Measurements from ENCODE around the gene FERD3L.

DNA sequence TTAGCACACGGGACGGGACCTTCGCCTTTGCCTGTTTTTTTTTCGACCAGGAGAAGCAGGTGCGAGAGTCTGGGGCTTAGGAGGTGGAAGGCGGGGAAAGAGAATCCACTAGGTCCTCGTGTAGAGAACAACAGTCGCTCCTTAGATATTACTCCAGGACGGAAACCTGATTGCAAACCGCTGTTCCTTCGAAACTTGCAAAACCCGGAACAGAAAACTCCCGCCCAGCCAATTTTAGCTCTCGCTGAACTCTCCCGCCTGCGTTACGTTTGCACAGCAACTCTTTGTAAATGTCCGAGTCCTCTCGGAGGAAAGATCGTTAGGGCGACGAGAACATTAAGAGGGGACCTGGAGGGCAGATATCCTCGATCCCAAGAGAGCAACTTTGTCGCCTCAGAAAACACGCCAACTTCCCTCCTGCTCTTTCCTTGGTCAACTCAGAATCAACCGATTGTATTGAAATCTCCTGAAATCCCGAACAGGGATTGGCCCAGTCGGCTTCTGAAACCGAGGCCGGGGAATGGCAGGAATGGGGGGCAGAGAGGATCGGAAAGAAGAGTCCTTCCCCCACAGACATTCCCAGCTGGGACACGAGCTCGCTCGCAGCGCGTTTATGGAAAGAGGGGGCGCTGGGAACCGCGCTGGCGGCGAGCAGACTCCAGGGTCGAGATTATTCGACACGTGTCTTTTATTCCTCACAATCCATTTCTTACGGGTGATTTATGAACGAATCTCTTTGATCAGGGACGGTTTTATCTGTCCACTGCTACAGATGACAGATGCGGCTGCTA lies 37.7 kb downstream of the FERD3L start:
- TF ChIP-seq EZH2phosphoT487 (IDR thresholded peaks at IDR 0.05; ENCODE audit: insufficient read depth, low read depth) = 0 out of 2 replicates have a peak, but pooled peaks have one; percentile 34
- TF ChIP-seq EZH2 (IDR thresholded peaks at IDR 0.05; ENCODE audit: insufficient read depth, poor library complexity, severe bottlenecking) = no peak

All from GM23248 (cell line).